Stimulated activated CD4-positive, alpha-beta T cell treated with anti-CD3 and anti-CD28 coated beads, TNF-alpha, amount 100 ng/mL, for 1 hour (primary cell): ENCODE results near the gene STPG4.
"Not testable (repeated sequence)": the region's sequence is repeated elsewhere in the genome, so short reads cannot be mapped to it uniquely, and the experiment has no call there.

Experiments
- DNase-seq, 3 donors: peaks; one replicate each; pipeline ENCODE4 v3.0.0-alpha.2; 2020; ENCODE audit warnings: low read depth in 3 of 3, low spot score in 1 of 3

Gene STPG4

DNA sequence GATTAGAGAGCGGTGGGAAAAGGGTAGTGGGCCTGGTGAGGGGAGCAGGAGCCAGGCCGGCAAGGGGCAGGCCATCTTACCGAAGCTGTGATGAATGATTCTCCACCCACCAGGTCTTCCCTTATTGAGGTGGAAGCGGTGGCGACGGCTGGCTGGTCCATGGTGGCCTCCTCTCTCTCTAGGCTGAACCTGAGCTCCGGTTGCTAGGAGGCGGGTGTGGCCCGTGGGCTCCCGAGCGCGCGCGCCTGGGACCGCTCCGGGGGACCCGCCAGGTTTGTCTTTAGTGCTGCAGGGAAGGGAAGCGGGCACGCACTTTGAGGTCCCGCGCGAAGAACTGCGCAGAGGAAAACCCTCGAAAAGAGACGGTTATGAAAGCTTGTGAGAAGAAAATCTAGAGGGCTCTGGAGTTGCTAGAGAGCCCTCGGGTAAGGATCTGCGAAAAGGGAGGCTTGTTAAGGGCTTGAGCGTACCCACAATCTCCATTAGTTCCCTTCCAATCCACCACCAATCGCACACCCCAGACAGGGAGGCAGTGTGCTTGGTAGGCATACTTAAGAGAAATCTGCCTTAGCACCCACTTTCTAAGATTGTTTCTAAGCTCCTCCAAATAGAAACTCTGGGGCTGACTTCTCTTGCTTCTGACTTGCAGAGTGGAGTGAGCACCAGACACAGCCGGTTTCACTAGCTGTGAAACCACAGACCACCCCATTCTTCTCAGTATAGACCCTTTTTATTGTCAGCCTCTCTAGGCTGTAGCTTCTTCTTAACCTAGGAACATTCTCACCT lies at the start of gene STPG4:
Gene STPG4 (minus strand): TSS at position 218 of the 786 bp plus-strand sequence. CDS start 57 bp downstream, at position 161.
- no peak for DNase-seq

GRCh38 chr2:47204691-47205090 lies 49.6 kb upstream of the STPG4 start:
- DNase-seq: no peak

DNA sequence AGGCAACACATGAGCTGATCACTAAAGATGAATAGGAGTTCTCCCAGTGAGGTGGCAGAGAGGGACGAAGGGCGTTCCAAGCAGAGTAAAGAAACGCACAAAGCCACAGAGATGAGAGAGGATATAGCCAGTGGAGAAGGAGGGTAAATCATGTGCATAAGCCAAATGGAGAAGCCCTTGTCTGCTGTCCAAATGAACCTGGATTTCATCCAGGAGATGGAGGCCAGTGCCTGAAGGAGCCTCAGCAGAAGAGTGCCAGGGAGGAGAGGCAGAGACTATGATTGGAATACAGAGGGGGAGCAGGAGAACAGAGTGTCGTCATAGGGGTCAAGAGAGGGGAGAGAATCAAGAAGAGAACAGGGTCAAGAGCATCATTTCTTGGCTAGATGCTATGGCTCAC lies 48.9 kb upstream of the STPG4 start:
- DNase-seq: no peak

- no peak for DNase-seq
Measured at GRCh38 chr2:47201224-47201623, 46.1 kb upstream of the STPG4 start.

DNA sequence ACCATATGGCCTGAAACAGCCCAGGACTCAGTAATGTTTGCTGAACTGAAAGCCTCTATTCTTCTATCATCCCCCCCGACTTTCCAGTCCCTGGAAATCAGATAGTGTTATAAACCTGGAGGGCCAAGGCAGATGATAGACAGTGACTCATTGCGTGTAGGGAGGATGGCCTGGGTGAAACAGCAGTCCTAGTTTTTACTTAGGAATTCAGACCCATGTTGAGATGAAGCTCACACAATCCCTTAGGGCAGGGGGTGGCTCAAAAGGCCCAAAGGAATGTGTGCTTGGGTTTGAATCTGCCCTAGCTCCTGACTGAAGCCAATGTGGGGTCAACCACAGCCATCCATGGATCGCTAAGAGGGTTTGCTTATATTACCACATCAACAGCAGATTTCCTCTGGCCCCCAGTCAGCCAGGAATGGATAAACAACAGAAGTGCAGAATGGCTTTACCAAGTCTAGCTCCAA lies 43.9 kb upstream of the STPG4 start:
- DNase-seq: no peak

GRCh38 chr2:47196499-47196898 lies 41.4 kb upstream of the STPG4 start:
- no peak for DNase-seq

DNA sequence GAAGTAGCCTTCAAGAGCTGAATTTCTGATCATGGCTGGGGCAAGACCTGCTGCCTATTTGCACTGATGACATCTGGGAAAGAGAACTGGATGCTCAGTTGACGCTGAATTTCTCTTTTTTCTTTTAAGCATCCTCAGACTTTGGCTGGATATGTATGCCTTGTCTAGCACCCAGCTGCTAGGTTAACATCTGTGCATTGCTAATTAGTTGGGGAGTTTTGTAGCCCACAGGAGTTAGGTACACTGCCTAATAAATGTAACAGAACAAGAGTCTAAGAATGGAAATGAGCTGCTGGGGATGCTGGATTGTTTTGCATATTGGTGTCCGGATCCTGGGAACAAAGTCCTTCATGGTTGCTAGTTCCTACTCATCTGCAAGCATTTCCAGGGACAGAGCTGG lies 40.9 kb upstream of the STPG4 start:
- no peak for DNase-seq

DNA sequence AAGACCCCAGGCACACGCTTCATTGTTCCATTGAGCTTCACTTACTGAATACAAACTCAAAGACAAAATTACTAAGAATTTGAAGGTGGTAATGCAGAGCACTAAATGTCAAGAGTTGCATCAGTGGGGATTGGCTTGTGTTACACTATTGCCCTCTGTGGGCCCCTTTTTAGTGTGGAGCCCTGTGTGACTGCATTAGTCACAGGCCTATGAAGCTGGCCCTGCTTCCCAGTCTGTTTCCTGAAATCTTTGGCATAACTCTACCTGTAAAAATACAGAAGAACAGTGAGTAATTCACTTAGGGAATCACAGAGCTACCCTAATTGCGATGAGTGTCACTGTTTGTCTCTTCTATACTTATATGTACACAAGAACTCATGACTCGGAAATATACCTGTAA lies 40.0 kb upstream of the STPG4 start:
- DNase-seq: no peak

DNA sequence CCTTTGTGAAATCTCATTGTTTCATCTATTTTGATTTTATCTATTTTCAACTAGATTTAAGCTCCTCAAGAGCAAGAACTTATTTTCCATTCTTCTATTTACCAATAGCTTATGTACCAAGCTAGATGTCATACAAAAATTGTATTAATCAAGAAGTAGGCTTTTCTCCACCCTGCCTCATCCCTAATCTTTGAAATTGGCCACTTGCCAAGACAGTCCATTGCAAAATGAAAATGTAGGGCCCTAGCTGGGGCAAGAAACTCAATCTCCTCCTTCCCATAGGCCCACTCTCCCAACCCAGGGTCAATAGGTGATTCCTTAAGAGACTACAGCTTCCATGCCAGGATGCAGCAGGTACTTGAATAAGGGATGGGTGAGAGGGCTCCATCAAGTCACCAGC lies 39.3 kb upstream of the STPG4 start:
- no peak for DNase-seq

DNA sequence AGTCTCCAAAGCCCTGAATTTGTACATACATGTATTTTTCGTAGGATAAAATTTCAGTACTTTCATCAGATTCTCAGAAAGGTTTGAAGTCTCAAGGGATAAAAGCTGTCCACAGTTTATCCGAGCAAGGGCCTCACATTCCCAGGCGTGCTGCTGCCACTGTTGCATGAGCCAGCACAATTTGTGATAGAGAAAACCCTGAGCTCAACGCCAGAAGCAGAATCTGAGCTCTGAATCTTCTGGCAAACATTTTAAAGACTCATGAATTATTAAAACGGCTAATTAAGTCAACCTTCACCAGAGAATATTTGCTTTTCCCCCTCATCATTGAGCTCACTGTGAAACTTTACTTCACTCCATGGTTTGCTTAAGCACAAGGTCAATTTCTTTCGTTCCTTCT lies 38.5 kb upstream of the STPG4 start:
- DNase-seq: no peak

DNA sequence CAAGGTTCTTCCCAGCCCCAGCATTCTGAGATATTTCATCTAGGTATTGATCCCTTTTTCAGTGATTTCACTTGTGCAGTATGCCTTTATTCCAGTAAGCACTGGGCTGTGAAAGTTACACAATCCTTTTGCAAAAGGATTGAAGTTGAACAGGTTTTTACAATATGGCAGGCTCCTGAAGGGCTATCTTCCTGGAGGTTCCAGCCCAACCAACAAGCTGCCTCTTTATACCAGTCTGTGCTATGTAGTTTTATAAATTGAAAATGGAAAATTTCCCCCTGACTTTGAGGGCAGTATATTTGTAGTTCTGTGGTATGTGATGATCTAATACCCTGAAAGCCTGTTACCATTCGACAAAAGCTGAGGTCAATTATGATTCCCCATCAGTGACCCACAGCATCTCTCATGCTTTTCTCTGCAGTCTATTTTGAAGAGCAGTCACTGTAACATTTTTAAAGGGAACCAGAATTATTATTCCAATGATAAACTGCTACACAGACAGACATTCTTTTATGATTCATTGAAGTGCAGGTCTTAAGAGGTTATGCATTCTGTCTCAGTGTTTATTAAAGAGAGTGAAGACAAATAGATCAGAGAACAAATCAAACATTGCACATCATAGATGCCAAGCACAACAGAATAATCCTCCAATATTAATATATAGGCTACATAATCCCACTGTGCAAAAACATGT lies 35.2 kb upstream of the STPG4 start:
- no peak for DNase-seq

DNA sequence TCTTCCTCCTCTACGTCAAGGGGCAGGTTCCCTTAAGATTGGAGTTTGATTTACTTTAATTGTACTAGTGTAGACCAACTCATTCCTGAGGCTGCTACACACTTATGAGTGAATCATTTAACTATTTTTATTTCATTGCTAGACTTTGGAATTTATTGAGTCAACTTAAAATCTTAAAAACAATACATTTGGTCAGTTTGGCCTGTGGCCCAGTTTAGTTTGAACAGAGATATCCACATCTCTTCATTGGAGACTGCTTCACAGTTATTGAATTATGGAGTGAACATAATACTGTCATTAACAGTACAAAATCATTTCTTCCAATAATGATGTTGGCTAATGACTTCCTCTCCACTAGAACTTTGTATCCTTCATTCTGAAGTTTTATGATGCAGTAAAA lies 34.5 kb upstream of the STPG4 start:
- DNase-seq: no peak

- DNase-seq: no peak
Measured at GRCh38 chr2:47187069-47187468, 32.0 kb upstream of the STPG4 start.

DNA sequence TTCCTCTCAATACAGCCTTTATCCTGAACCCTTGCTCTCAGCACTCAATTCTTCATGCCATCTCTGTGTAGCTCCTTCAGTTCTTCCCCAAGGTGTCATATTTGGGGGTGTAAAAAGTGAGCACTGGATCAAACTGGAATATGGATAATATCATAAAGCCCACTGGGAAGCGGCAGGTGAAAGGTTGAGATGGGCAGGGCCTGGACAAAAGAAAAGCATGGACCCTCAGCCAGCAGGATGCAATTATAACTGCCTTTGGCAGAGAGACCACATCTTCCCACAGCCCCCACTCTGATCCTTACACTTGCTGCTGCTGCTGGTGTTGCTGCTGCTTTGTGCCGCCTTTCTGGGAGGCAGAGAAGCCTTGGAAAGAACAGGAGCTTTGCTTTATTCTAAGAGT lies 31.2 kb upstream of the STPG4 start:
- no peak for DNase-seq

- DNase-seq: not testable (repeated sequence)
Measured at GRCh38 chr2:47185098-47185497, 30.0 kb upstream of the STPG4 start.

GRCh38 chr2:47181176-47181575 lies 26.1 kb upstream of the STPG4 start:
- no peak for DNase-seq

GRCh38 chr2:47180531-47180930 lies 25.4 kb upstream of the STPG4 start:
- DNase-seq: no peak

DNA sequence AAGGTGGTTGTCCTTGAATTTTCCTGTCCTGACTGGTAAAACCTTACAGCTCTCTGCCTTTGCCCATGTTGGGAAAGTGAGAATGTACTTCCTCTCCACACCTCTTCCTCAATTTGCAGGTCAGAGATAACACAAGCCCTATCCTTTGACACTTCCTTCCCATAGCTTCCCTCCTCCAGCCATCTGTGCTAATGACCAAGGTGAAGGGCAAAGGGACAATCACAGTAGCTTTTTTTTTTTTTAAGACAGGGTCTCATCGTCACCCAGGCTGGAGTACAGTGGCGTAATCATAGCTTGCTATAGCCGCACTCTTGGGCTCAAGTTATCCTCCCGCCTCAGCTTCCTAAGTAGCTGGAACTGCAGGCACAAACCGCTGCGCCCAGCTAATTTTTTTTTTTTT lies 24.3 kb upstream of the STPG4 start:
- no peak for DNase-seq

GRCh38 chr2:47178341-47178740 lies 23.2 kb upstream of the STPG4 start:
- DNase-seq: no peak

DNA sequence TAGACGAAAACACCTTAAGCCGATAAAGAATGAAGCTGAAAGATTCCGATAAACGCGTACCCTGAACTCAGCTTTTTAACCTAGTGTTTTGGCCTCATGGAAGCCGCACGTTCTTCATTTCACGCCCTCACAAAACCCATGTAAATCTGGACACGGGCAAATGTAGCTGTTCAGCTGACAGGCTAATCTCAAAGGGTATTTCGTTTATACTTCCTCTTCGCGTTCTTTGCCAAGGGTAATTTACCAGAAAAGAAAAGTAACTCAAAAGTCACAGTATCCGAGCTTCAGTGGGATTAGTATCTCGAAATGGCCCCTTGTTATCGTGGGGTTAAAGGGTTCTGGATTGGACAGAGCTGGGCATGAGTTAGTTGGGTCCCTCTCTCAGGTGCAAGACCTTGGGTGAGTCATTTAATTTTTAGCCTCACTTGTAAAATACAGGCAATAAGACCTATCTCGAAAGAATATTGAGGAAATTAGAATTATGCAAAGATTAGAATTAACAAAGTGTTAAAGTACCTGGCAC lies 22.0 kb upstream of the STPG4 start:
- DNase-seq: no peak

DNA sequence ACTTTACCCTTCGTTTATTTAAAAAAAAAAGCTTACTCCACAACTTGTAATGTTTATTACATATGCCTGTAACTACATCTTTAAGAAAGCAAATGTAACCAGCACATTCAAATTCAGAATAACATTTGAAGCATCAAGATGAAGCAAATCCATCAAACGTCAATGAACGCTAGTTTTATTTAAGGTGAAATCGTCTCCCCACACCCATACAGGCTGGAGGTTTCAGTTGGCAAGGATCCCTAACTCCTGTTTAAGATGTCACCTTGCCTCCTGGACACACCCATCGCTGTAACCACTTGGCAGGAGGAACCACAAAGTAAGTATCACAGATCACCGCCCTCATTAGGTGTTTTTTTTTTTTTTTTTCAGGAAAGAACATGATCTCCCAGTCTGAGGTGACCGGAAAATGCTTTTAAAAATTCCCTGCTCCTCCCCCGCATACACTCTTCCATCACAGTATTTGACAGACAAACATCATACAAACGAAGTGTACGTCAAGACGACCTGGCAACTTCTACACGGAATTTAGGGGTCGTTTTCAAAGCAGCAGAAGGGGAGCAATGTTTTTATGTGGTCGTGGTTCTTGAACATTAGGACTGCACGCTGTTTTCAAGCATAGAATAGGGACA lies 19.7 kb upstream of the STPG4 start:
- DNase-seq: no peak
